Activated CD4-positive, CD25-positive, alpha-beta regulatory T cell treated with anti-CD3 and anti-CD28 coated beads, Interleukin-2, amount 50 U/mL, for 72 hours (primary cell): ENCODE measurements around the gene ARL15.
A peak's percentile ranks its signal among the peaks of the same experiment; 100 is the strongest.
"Not testable (repeated sequence)": the region's sequence is repeated elsewhere in the genome, so short reads cannot be mapped to it uniquely, and the experiment has no call there.

Experiments
- DNase-seq: peaks from one replicate; pipeline ENCODE4 v3.0.0; 2021

ARL15 gene

DNA sequence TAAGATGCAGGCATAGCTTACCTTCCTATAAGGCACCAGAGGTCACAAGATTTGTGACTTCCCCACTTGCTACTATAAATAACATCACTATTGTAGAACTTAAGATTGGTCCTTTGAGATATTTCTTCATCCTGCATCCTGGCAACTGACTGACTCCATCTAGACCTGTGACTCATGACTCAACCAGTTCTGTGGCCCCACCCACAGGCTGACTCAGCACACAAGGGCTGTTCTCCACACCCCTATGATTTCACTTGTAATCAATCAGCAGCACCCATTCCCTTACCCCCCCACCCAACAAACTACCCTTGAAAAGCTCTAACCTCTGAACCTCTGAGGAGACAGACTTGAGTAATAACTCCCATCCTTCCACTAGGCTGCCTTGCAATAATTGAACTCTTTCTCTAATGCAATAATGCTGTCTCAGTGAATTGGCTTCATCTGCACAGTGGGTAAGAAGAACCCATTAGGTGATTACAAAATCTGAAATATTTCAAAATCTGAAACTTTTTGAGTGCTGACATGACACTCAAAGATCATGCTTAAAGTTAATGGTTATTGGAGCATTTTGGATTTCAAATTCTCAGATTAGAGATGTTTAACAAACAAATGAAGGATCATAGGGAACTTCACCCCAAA lies 296.7 kb downstream of the ARL15 start:
- peak; percentile 35 for DNase-seq

DNA sequence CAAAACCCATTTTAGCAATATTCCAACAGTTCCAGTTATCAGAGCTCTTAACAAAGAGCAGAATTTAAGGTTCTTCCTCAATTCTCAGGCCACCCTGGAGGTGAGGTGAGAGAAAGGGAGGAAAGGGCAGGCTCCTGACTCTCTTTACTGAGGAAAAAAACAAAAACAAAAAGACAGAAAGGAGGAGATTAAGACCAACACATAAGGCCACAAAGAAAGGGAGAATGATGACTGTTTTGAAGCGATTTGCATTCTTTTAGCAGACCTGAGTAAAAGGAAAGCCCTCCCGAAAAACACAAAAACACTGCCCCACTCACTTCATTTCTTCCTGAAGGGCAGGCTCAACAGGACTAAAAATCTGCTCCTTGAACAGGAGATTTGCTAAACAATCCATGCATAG lies 300.5 kb downstream of the ARL15 start:
- DNase-seq: no peak

- DNase-seq: no peak
These were observed 301.0 kb downstream of the ARL15 start for GRCh38 chr5:54009357-54009756.

- DNase-seq: no peak
These were observed 302.3 kb downstream of the ARL15 start for GRCh38 chr5:54007827-54008777.

DNA sequence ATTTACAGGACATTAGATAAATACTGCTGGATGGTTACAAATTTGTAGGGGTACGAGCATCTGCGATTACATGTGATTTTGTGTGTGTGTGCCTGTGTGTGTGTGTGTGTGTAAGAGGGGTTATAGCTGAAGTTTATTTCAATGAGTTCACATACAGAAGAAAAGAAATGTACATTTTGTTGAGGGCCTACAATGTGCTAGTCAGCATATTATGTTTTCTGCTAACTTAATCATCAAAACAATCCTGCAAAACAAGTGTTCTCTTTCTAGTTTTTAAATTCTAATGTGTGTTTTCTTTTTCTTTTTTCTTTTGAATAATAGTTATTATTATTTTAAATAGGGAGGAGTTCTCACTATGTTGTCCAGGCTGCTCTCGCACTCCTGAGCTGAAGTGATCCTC lies 305.7 kb downstream of the ARL15 start:
- no peak for DNase-seq

- no peak for DNase-seq
These were observed 307.6 kb downstream of the ARL15 start for GRCh38 chr5:54002779-54003178.

GRCh38 chr5:54001976-54002775 lies 308.2 kb downstream of the ARL15 start:
- no peak for DNase-seq

DNA sequence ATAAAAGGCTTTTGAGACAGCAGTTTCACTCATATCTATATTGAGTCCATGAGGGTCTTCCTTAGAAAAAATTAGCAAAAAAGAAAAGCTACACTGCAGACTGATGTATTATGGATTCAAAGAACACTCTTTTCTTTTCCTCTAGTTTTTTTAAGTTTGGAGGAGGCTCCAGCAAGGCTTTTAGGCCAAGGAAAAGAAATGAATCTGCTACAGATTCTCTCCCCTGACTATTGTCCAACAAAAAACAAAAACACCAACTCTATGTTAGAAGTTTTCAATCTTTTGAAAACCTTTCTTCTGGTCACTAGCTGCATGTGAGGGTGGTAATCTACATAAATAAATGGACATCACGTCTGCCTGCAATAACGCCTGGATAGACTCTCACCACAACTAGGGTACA lies 310.4 kb downstream of the ARL15 start:
- no peak for DNase-seq

DNA sequence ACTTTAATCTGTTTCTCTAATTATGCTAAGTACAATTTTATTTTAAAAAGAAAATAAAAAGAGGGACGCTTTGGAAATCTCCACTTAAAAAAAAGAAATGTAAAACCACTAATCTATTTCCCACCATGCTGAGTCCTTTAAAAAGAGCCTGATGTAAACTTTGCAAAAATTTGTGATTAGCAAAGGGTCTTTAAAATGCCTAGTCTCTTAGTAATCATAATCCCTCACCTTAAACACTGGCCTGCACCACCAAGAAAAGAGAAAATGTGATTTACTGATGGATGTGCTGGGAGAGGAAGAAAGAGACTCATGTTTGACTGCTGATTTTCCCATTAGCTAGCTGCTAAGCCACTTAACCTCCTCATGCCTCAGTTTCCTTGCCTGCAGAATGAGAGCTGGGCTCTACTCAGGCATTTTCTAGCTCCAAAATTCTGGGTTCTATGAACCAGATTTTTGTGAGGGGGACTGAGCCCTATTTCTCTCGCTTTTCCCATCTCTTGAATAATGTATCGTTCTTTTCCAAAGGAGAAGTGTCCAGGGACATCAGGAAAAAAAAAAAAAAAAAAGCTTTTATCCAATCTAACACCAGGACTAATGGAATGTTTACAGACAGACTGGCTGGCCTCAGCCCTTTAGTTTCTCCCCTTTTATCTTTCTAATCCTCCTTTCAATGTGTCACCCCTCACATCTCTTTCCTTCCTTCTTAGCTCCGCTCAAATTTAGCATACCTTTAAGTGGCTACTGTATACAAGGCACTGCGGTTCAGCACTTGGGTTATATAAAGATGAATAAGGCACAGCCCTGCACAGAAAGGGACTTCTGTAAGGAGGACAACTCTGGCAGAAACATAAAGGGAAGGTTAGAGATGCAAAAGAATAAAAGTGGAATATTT lies 312.4 kb downstream of the ARL15 start:
- no peak for DNase-seq

DNA sequence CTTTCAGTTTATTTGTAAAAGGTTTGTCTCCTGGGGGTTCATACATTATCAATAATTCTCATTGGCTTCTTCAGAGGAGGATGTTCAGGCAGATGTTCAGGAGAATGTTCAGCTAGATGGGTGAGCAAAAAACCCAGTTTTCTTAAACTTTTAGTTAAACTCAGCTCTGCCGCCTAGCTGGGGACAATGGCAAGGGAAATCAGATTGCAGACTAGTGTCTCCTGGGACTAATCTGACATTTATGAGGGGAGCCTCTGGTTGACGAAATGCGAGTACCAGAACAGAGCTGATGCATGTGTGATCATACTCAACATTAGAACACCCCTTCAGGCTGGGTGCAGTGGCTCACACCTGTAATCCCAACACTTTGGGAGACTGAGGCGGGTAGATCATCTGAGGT lies 314.4 kb downstream of the ARL15 start:
- no peak for DNase-seq

- no peak for DNase-seq
These were observed 316.2 kb downstream of the ARL15 start for GRCh38 chr5:53994148-53994547.

DNA sequence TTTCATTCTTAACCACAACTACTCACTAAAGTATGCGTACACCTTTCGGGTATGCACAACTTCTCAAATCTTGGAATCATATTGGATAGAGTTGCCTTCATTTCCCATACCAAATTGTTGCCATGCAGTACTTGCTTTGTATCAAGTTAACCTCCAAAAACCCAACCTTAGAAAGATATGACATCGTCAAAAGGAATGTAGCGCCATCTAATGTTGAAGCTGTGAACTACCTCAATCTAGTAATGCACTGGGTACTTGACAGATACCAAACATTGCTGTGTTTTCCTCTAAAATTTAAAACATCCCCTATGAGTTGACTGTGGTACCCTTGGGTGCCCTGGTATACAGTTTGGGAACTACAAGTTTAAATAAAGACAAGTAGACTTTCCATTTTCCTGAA lies 318.4 kb downstream of the ARL15 start:
- no peak for DNase-seq

- DNase-seq: no peak
These were observed 323.3 kb downstream of the ARL15 start for GRCh38 chr5:53987101-53987500.

GRCh38 chr5:53985796-53986195 lies 324.6 kb downstream of the ARL15 start:
- DNase-seq: no peak

DNA sequence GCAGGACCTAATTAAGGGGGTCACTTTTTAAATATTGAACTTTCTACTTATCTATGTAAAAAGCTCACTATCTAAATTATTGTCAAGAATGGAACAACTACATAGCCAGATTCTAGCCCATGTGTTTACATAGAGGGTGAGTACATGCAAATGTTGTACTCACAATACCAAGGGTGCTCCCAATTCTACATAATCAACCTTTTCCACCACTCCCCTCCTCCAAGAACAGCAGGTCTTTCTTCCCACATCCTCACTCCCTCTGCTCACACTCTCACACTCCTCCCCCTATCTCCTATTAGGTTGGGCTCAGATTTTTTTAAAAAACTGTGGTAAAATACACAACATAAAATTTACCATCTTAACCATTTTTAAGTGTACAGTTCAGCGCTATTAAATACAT lies 325.4 kb downstream of the ARL15 start:
- no peak for DNase-seq

DNA sequence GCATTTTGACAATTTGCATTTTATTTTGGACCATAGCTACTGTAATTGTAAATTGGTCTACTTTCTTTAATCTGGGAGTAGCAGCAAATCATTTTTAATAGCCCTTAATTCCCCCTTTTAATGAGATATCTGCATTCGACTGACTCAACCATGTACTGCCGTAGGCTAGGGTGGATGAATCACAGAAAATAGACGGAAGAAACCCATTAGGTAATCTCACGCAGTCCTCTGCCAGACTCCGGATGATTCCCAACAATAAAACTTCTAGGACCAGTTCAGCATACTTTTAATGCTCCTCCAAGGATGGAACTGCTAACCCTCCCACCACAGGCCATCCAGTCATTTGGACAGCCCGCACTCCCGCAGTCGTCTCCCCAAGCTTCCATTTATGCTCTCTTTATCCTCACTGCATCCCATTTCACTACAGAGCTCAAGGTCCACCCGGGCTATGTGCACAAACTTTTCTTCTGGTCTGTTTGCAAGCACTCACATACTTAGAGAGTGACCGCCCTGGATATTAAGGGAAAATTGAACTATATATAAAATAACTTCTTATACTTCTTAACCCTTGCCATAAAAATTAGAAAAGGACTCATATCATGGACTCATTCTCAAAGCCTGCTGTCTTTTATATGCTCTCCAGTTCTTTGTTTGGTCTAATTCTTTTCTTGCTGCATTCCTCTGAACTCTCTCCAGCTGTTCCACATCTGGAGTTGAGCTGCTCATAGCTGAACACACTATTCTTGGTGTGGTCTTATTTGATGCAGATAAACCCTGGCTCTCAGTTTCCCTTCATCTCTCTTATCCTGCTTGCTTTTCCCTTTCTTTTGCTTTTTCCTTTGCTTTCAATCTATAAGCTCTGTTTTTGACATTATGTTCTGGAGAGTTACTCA lies 326.6 kb downstream of the ARL15 start:
- DNase-seq: no peak

GRCh38 chr5:53982319-53982718 lies 328.1 kb downstream of the ARL15 start:
- not testable (repeated sequence) for DNase-seq

GRCh38 chr5:53980061-53980460 lies 330.3 kb downstream of the ARL15 start:
- no peak for DNase-seq

GRCh38 chr5:53974021-53974420 lies 336.4 kb downstream of the ARL15 start:
- no peak for DNase-seq

DNA sequence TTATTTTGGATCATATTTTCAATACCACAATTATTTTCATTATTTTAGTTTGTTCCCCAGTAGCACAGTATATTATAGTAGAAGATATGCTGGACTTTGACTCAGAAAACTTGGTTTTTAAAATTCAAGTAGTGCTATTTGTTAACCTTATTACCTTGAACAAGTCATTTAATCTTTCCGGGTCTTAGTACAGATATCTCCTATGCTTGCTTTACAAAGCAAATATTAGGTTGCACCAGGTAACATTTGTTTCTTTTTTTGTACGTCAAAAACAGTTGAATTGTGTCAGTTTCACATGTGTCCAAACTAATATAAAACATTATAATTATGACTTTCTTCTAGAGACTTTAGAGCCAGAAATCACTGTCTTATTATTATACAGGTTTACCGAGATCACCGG lies 338.1 kb downstream of the ARL15 start:
- no peak for DNase-seq

DNA sequence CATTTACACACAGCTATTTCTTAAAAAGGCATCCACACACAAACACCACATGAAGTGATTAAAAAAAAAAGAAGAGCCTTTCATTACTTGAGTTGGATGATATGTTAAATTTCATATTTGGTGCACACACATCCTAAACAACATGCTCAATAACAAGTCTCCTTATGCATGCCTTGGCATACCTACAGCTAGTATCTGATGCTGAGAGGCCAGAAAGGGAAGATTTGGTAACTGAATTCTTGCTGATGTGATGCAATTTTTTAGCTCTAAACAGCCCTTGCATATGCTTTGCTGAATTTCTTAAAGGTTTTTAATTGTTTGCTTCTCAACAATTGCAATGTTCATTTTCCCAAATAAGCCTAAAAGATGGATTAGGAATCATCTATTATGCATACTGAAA lies 338.8 kb downstream of the ARL15 start:
- DNase-seq: no peak
